Rectal smooth muscle tissue (tissue), 1 donor: ENCODE data around the gene SPAG4.
A peak's percentile ranks its signal among the peaks of the same experiment; 100 is the strongest.

ENCODE experiments used
- H3K27ac ChIP-seq: one replicate; pipeline ENCODE4 v1.7.0; 2013; ENCODE audit warnings: low read depth, low read length, inconsistent platforms
- H3K27me3 ChIP-seq: one replicate; pipeline ENCODE4 v1.7.0; 2013; ENCODE audit warnings: low read length; ENCODE audit not compliant: control insufficient read depth, insufficient read depth
- H3K36me3 ChIP-seq: one replicate; pipeline ENCODE4 v1.7.0; 2013; ENCODE audit warnings: low read length; ENCODE audit not compliant: control insufficient read depth, insufficient read depth
- H3K4me1 ChIP-seq: one replicate; pipeline ENCODE4 v1.7.0; 2013; ENCODE audit warnings: low read length; ENCODE audit not compliant: control insufficient read depth, insufficient read depth
- H3K4me3 ChIP-seq: one replicate; pipeline ENCODE4 v1.7.0; 2013; ENCODE audit warnings: low read length
- H3K9ac ChIP-seq: one replicate; pipeline ENCODE4 v1.7.0; 2013; ENCODE audit warnings: low read length

SPAG4 gene

GRCh38 chr20:35601990-35602389 is 13.6 kb upstream of the SPAG4 start:
- Histone ChIP-seq H3K4me3 (peak overlapping the region; percentile 58), H3K27me3 (peaks cover 9% of the 10 kb centered on the region), H3K4me1 (no peaks in the 10 kb centered on the region), H3K36me3 (no peaks in the 10 kb centered on the region), H3K9ac (no peak overlapping the region), H3K27ac (no peak overlapping the region)

- Histone ChIP-seq H3K36me3 (no peaks in the 10 kb centered on the region), H3K9ac (no peak overlapping the region), H3K27me3 (peaks cover 9% of the 10 kb centered on the region), H3K4me3 (no peak overlapping the region), H3K4me1 (no peaks in the 10 kb centered on the region), H3K27ac (no peak overlapping the region)
These were observed 12.7 kb upstream of the SPAG4 start for GRCh38 chr20:35602851-35603495.

- Histone ChIP-seq H3K27me3 (peaks cover 9% of the 10 kb centered on the region), H3K4me3 (no peak overlapping the region), H3K27ac (no peak overlapping the region)
These were observed 11.8 kb upstream of the SPAG4 start for GRCh38 chr20:35603695-35604448.

GRCh38 chr20:35604449-35604747 is 11.2 kb upstream of the SPAG4 start:
- H3K27ac ChIP-seq = no peak overlapping the region

More at GRCh38 chr20:35603695-35604448, 11.8 kb upstream of the SPAG4 start:
- no peaks in the 10 kb centered on the region for H3K36me3 ChIP-seq
- H3K4me1 ChIP-seq = no peaks in the 10 kb centered on the region
- H3K9ac ChIP-seq = no peak overlapping the region

GRCh38 chr20:35606127-35606526 is 9.5 kb upstream of the SPAG4 start:
- no peak overlapping the region for H3K9ac ChIP-seq
- H3K36me3 ChIP-seq = no peaks in the 10 kb centered on the region
- H3K27me3 ChIP-seq = no peaks in the 10 kb centered on the region
- no peak overlapping the region for H3K4me3 ChIP-seq
- H3K27ac ChIP-seq = no peak overlapping the region
- H3K4me1 ChIP-seq = no peaks in the 10 kb centered on the region

More at GRCh38 chr20:35604449-35604747, 11.2 kb upstream of the SPAG4 start:
- H3K27me3 ChIP-seq = peaks cover 9% of the 10 kb centered on the region
- no peak overlapping the region for H3K4me3 ChIP-seq
- no peak overlapping the region for H3K9ac ChIP-seq
- H3K4me1 ChIP-seq = no peaks in the 10 kb centered on the region
- H3K36me3 ChIP-seq = no peaks in the 10 kb centered on the region

- Histone ChIP-seq H3K36me3 (no peaks in the 10 kb centered on the region), H3K4me3 (no peak overlapping the region), H3K4me1 (no peaks in the 10 kb centered on the region), H3K27me3 (no peaks in the 10 kb centered on the region), H3K27ac (no peak overlapping the region), H3K9ac (no peak overlapping the region)
These were observed 8.5 kb upstream of the SPAG4 start for GRCh38 chr20:35607003-35607735.

- H3K4me1 ChIP-seq = no peaks in the 10 kb centered on the region
- H3K36me3 ChIP-seq = no peaks in the 10 kb centered on the region
- H3K27ac ChIP-seq = no peak overlapping the region
- no peaks in the 10 kb centered on the region for H3K27me3 ChIP-seq
- no peak overlapping the region for H3K9ac ChIP-seq
- no peak overlapping the region for H3K4me3 ChIP-seq
These were observed 4.7 kb upstream of the SPAG4 start for GRCh38 chr20:35610833-35611427.

GRCh38 chr20:35611482-35611881 is 4.1 kb upstream of the SPAG4 start:
- Histone ChIP-seq H3K4me3 (no peak overlapping the region), H3K4me1 (no peaks in the 10 kb centered on the region), H3K27ac (no peak overlapping the region), H3K9ac (no peak overlapping the region), H3K36me3 (no peaks in the 10 kb centered on the region), H3K27me3 (no peaks in the 10 kb centered on the region)

GRCh38 chr20:35616465-35617396 is 1.1 kb downstream of the SPAG4 start:
- no peaks in the 10 kb centered on the region for H3K36me3 ChIP-seq
- peak overlapping the region; percentile 64 for H3K4me3 ChIP-seq
- peak overlapping the region; percentile 48 for H3K27ac ChIP-seq
- H3K9ac ChIP-seq = no peak overlapping the region
- peaks cover 2% of the 10 kb centered on the region for H3K4me1 ChIP-seq
- no peaks in the 10 kb centered on the region for H3K27me3 ChIP-seq

- H3K9ac ChIP-seq = no peak overlapping the region
- peaks cover 2% of the 10 kb centered on the region for H3K4me1 ChIP-seq
- H3K27ac ChIP-seq = peak overlapping the region; percentile 48
These were observed 2.0 kb downstream of the SPAG4 start for GRCh38 chr20:35617397-35618262.

More at GRCh38 chr20:35617397-35618262, 2.0 kb downstream of the SPAG4 start:
- H3K27me3 ChIP-seq = no peaks in the 10 kb centered on the region
- H3K4me3 ChIP-seq = peak overlapping the region; percentile 64
- no peaks in the 10 kb centered on the region for H3K36me3 ChIP-seq
